SH-SY5Y (cell line): ENCODE data around the gene TTLL6.

Experiments used
- GATA2 ChIP-seq: IDR thresholded peaks from 2 replicates; pipeline ENCODE4 v1.6.1; 2011; ENCODE audit warnings: mild to moderate bottlenecking, low read depth, low read length
- GATA3 ChIP-seq: IDR thresholded peaks from 2 replicates; pipeline ENCODE4 v1.6.1; 2011; ENCODE audit warnings: low read depth, mild to moderate bottlenecking, low read length, moderate library complexity

- TF ChIP-seq GATA2 (no peak), GATA3 (no peak)
These were observed 64.4 kb downstream of the TTLL6 start for GRCh38 chr17:48752399-48753288.
